GM19035 (cell line): ENCODE results near the gene TOP2B.

ENCODE experiments used
- ATAC-seq: cut with Tn5 transposase; IDR thresholded peaks from one replicate; pipeline ENCODE4 v1.9.1; 2021; ENCODE audit not compliant: unreplicated experiment

TOP2B gene

DNA sequence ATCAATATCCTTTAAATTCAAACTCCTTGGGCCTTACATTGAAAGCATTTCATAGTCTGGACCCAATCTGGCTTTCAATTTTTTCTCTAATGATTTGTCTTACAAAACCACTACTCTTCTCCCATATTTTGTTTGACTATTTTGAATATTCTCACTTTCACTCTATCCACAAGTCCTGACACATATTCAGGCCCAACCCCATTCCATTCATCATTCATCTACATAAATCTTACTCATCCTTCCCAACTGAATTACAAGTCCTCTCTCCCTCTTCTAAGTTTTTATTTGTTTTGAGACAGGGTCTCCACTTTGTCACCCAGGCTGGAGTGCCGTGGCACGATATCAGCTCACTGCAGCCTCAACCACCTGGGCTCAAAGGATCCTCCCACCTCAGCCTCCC, 43.6 kb downstream of the TOP2B start:
- no peak for ATAC-seq

DNA sequence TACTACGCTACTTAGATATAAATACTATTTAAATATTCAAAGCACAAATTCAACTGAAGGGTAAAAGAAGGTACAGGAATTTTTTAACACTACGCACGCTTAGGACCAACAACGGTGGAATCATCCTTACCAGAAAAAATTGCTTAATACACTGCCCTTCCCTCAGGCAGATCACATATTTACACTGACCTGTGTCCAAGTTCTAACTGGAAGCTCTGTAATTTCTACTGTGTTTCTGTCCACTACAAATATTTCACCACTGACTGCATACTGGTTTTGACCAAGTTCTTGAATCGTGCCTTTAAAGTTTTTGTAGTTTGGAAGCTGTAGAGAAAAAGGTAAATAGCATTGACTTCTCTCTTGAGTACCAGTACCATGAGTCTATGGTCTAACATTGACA, 44.2 kb downstream of the TOP2B start:
- ATAC-seq: no peak

DNA sequence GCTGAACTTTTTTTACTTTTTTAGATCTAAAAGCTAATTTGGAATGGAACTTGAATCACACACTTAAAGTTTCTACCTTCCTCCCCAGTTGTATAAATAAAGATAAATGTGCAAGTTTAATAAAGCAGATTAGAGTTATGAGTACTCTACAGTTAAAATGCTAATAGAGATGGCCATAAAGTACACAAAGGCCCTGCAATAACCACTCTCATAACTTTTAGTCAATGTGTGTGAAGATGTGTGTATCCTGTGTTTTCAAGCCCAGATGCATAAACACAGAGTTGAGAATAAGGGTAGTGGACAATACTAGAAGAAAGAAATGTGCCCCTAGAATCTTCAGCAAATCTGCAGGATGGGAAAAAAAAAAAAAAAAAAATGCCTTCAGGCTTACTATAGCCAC, 45.3 kb downstream of the TOP2B start:
- no peak for ATAC-seq

DNA sequence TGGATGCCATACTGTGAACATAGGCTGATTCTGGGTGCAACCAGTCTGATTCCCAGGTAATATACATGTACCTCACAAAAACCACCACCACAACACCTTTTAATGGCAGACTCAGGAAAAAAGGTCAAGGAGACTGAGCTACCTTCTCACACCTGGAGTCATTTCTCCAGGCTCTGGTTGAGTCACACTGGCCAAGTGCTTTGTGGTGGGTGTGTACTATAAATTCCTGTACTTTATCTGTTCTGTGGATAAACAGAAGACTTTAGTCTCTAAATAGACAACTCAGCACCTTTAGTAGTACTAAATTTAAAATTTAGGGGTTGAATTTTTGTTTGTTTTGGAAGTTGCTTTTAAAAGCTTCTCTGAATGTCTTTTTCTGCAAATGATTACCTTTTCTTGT, 46.7 kb downstream of the TOP2B start:
- ATAC-seq: no peak

DNA sequence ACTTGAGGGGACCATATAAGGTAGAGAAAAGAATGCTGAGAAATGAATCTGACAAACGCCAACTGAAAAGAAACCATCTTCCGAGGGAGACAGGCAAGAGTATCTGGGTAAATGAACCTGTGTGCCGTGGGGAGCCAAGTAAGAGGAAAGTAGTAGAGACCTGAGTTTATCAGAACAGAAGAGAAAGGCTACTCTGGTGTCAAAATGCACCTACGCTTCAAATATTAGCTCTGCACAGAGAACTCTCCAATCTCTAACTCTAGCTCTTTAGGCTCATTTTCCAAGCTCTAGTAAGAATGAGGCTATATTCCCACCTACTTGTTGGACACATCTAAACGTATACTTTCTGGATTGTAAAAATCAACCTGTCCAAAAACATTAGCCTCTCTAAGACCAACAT, 53.5 kb downstream of the TOP2B start:
- ATAC-seq: no peak

DNA sequence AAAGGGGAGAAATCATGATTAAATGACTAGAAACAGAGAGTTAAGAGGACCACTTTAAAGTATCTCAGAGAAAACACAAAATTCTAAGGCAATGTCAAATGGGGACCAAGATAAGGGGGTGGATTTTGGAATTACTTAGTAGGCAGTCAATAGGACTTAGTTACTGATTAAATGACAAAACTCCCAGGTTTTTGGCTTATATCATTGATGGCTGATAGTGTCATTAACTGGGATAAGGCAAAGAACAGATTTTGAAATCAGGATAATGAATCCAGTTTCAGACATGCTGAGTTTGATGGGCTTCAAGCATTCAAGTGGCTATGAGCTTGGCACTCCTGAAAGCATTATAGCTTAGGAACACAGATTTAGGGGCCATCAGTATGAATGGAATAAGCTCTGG, 53.9 kb downstream of the TOP2B start:
- no peak for ATAC-seq

DNA sequence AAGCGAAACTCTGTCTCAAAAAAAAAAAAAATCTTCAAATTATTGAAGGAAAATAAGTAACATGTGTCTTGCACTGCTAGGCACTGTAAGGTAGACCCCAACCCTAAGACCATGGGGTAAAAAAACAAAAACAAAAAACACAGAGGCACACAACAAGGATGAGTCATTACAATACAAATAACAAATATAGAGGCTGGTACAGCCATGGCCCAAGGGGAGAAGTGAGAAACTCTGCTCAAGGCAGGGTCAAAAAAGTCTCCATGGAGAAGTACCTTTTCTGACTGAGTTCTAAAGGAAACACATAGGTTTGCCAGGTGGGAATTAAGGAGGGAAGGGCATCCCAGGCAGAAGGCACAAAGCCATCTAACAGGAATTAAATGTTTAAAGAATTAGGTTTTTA, 54.5 kb downstream of the TOP2B start:
- ATAC-seq: no peak

DNA sequence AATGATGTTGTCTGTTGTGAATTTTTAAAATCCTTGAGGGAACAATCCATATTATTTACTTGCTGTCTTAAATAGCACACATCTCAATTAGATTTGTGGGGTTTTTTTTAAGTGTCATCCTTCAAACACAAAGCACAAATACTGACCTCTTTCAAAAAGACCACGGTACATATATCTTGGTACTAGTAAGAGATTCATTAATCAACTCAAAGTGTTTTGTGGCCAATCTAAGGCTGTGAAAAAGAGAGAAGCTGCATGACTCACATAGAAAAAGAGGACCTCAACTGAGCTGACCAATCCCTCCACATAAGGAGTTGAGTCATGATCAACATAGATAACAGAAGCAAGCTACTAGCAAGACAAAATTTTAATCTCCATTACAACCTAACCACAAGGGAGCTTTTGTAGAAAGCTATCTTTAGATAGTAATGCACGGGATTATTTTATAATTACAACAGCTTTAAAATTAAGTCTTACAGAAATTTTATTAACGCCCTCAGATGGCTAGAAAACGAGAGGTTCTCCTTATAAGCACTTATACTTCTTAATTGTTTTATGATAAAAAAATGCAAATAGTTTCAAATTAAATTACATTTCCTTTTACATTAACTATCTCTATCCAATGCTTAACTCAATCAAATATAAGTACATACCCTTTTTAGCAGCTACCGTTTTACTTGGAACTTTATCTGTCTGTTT, 60.5 kb downstream of the TOP2B start:
- ATAC-seq: no peak

DNA sequence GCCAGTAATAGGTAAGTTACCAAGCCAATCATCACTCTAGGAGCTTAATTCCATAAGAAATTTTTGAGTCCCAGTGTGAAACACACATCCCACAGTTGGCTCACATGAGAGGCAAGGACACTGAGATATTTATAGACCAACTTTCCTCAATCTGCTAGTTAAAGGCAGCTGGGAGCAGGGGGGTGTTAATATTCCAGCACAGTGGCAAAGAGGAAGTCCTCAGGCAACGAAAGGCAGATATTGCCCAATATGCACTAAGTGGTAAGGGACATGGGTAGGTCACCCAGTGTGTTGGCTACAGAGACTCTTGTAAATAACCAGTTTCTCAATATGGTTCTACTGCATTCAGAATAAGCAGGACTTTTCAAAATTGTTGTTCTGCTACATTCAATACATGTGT, 61.0 kb downstream of the TOP2B start:
- no peak for ATAC-seq

DNA sequence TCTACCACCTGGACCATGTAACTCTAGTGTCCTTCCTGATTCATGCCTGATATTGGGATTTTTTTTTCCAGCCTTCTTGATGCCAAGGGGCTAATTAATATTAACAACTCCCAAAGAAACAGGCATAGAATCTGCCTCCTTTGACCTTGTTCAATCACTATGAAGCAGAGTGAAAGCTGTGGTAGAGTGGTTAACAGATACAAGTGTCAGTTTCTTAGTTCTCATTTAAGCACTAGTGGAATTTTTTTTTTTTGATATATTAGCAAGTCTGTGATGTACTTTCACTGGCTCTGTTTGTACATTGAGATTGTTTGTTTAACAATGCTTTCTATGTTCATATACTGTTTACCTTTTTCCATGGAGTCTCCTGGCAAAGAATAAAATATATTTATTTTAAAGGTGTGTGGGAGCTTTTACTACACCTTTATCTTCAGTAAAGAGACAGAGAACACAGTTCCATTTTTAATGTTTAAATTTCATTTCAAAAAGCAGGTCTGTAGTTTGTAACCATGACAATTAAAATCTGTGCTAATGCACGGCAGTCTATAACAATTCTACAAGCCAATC, 67.1 kb downstream of the TOP2B start:
- no peak for ATAC-seq

DNA sequence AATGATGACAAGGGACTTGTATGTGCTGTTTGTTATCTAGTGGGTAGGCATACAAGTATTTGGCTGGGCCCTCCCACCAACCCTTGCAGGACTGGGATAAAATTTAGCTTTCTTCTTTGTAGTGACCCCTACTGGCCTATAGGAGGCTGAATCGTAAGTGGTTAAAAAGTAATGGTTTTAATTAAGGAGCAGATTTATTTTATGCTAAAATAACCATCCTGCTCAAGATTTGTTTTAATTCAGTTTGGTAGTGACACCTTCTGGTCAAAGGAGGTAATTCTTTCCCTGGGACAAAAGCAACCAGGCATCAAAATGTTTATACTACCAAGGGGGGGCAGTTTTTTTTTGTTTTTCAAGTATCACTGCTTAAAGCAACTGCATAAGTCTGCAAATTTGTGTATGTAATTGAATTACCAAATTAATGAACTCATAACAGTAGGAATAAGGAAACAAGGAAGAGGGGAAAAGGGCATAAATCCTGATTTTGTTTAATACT, 70.7 kb downstream of the TOP2B start:
- ATAC-seq: peak; percentile 66

DNA sequence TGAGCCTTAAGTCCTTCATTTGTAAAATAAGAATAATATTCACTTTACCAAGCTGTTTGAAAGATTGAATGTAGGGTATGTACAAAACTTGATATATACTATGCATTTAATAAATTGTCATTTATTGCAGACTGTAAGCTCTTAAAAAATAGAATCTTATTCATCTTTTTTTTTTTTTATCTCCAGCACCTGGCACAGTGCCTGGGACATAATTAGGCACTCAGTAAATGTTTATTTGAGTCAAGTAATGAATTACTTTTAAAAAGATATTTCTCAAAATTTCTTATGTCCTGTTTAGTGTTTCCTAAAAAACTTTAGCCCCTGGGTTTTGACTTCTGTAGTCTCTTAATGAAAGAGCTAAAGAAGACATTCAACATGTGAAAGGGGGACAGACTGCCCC, 71.7 kb downstream of the TOP2B start:
- ATAC-seq: no peak

DNA sequence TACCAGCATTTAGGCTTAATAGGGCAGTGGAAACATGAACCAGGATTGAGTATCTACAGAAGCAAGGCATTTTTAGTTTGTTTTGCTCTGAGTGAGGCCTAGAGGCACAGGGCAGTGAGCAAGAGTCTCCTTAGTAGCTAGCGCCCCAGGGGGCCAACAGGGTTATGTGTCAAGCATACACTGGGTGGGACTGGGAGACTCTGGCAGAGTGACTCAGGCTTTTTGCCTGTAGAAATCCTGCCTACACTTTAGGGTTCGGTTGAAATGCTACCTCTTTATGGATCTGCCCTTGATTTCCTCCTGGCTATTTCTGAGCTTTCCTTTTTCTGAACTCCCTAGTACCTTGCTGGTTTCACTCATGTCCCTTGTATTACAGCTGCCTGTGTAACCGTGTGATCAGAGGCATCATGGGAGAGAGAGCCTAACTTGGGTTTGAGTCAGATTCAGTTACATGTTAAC, 72.2 kb downstream of the TOP2B start:
- no peak for ATAC-seq

DNA sequence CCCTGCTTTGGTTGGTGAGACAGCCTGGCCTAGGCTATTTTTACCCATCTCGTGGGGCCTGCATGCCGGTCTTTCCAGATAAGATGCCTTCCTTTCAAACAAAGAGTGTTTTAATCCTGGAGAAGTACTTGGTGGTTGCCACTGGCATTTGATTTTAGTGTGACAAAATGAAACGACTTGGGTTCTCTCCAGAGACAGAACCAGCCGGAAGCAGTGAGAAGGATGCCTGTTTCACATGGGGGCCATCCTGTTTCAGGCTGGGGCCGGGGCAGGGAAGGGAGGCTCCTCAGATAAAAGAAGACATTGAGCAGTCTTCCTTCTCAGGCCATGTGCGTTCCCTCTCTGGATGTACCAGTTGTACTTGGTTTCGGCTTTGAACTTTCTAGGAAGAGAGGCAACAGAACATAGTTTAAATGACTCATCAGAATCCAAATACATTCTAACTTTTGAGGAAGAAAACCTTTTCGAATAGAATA, 74.9 kb downstream of the TOP2B start:
- no peak for ATAC-seq

DNA sequence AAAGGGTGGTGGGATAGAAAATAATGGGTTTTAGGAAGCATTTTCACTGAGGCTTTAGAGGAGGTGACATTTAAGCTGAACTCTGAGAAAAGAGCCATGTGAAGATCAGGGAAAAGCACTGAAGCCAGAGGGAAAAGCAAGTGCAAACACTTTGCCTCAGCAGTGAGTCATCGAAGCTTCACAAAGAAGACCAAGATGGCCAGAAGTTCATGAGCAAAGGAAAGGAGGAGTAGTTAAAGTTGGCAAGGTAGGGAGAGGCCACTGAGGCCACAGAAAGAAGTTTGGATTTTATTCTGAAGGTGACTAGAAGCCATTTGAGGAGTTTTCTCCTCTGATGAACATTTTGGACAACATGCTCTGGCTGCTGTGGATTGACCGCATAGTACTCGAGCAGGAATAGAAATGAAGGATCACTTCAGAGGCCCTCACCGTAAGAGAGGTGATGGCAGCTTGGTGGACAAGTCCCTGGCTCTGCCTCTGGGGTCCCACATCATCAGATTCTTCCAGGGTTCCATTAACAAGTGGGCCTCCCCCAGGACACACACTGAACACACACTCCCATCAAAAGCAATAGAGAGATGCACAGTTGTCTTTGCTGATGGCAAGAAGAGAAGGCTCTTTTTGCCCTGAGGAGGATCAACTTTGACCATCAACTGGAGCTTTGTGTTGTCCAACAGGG, 75.5 kb downstream of the TOP2B start:
- no peak for ATAC-seq

DNA sequence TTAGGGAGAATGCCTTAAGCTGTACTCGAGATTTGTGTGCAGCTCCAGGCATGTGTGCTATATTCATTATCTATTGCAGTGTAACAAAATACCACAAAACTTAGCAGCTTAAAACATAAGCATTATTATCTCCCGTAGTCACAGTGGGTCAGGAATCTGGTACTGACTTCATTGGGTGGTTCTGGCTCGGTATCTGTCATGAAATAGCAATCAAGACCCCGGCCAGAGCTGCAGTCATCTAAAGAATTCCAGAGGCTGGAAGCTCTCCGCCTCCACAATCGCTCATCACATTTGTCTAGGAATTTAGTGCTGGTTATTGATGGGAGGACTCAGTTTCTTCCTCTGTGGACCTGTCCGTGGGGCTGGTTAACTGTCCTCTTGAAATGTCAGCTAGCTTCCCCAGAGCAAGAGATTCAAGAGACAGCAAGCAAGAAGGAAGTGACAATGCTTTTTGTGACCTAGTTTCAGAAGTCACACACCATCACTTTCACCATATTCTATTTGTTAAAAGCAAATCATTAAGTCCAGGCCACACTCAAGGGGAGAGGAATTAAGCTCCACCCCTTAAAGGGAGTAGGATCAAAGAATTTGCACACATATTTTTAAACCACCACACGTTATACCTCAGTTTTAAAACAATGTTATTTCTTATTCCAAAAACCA, 76.1 kb downstream of the TOP2B start:
- no peak for ATAC-seq

DNA sequence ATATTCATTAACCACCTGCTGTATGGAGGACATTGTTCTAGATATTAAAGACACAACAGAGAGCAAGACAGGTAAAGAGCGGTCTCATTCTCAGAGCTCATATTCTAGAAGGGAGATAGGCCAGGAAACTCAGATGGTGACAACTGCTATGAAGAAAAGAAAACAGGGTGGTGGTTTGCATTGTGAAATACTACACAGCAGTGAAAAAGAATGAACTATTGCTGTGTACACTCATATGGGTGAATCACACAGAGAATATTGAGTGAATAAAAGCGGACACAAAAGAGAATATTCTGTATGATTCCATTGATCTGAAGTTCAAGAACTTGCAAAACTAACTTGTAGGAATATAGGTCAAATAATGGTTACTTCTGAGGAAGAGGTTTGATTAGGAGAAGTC, 76.7 kb downstream of the TOP2B start:
- ATAC-seq: no peak

DNA sequence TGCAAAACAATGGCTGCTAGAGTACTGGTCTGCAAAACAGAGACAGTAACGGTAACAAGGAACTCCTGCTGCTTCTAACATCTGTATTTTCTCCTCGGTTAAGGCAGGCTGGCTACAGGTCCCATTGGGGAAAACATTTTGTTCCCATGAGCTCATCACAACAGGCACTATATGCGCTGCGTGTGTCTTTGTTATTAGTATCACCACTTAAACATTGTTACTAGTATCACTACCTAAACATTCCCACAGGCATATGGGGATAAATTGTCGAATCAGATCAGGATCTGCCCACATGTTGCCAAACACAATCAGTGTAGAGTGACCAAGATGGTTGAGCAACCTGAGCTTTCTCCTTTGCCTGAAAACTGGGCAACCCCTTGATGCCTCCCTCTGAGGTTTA, 77.2 kb downstream of the TOP2B start:
- ATAC-seq: no peak

DNA sequence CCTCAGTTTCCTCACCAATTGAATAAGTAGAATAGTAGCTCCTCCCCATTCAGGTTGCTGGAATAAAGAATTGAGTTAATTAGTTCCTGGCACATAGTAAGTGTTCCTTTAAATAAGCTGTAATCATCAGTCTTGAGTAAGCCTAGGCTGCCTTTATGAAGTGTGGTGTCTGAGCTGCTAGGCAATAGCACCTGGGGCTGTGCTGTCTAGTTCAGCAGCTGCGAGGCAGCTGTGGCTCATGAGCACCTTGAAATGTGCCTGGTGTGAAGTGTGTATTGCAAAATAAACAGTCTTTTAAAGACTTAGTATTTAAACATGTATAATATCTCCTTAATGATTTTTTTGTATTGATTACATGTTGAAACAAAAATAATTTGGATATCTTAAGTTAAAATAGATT, 77.6 kb downstream of the TOP2B start:
- no peak for ATAC-seq

DNA sequence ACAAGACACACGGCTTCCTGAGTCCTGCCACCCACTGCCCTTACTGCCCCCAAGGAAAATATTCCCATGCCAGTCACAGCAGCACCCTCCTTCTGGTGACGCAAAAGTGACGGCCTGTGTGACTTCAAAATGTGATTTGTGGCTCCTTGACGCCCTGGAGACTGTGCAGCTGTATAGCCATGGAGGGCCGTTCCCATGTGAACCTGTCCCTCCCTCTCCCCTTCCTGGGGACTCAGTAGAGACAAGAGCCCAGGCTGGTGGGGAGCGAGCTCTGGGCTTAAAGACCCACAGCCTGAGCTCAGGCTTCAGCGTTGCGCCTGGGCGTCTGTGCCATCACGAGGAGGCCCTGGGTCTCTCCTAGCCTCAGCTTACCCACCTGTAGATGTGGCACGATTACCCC, 78.2 kb downstream of the TOP2B start:
- no peak for ATAC-seq

DNA sequence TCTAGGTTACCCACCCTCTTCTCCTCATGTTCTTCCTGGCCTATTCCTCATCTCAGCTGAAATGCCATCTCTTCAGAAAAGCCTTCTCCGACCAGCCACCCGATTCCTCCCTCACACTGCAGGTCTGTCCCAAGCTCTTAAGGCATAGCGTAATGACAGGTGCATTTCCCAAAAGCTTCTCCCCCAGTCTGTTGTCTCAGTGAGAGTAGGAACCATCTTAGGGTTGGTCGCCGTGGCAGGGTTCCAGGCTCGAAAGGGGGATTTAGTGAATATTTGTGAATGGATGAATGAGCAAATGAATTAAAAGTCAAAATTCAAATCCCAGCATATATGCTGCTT, 78.6 kb downstream of the TOP2B start:
- no peak for ATAC-seq
